Osteoblast (primary cell): Measurements from ENCODE around the gene LTB. TPM values are rescaled to one million over a fixed set of nuclear protein-coding genes. Genes with fewer than 3 reads are reported as not detected.

Source experiments
- DNase-seq: peaks from one replicate; pipeline ENCODE4 v3.0.0; 2011; ENCODE audit warnings: low spot score, mixed read lengths; ENCODE audit not compliant: insufficient read length; ENCODE audit errors: missing footprints
- H2AFZ ChIP-seq: 2 replicates; pipeline ENCODE4 v1.6.0; 2011; ENCODE audit warnings: mild to moderate bottlenecking, low read length
- H3K27ac ChIP-seq: 2 replicates; pipeline ENCODE4 v1.5.1; 2011; ENCODE audit warnings: mild to moderate bottlenecking, low read depth, low read length, moderate library complexity
- H3K27me3 ChIP-seq: 2 replicates; pipeline ENCODE4 v1.6.0; 2012; ENCODE audit warnings: mild to moderate bottlenecking, control low read depth, inconsistent platforms, low read length, moderate library complexity; ENCODE audit not compliant: insufficient read depth
- H3K36me3 ChIP-seq: 2 replicates; pipeline ENCODE4 v1.5.1; 2011; ENCODE audit warnings: mild to moderate bottlenecking, low read length, control low read depth, moderate library complexity; ENCODE audit not compliant: insufficient read depth
- H3K4me1 ChIP-seq: 2 replicates; pipeline ENCODE4 v1.5.1; 2011; ENCODE audit warnings: mild to moderate bottlenecking, low read length, control low read depth, moderate library complexity; ENCODE audit not compliant: insufficient read depth
- H3K4me2 ChIP-seq: 2 replicates; pipeline ENCODE4 v1.6.0; 2011; ENCODE audit warnings: mild to moderate bottlenecking, low read length; ENCODE audit not compliant: insufficient read depth
- H3K4me3 ChIP-seq: fragments of 200-600 bp; sonication (generic); 3 replicates; pipeline ENCODE4 v1.5.1; 2012; ENCODE audit warnings: mild to moderate bottlenecking, low read length, inconsistent platforms; ENCODE audit not compliant: insufficient read depth
- H3K79me2 ChIP-seq: 2 replicates; pipeline ENCODE4 v1.6.0; 2012; ENCODE audit warnings: mild to moderate bottlenecking, low read length, control low read depth, inconsistent platforms; ENCODE audit not compliant: insufficient read depth
- H3K9me3 ChIP-seq: 2 replicates; pipeline ENCODE4 v1.5.1; 2011; ENCODE audit warnings: low read depth, low read length, control low read depth
- H4K20me1 ChIP-seq: 2 replicates; pipeline ENCODE4 v1.6.0; 2012; ENCODE audit warnings: mild to moderate bottlenecking, low read length, control low read depth; ENCODE audit not compliant: insufficient read depth
- CTCF ChIP-seq: IDR thresholded peaks from 2 replicates; pipeline ENCODE4 v1.5.1; 2011; ENCODE audit warnings: mild to moderate bottlenecking, low read depth, low read length, moderate library complexity; ENCODE audit errors: extremely low read depth
- total RNA-seq: library from RNA; depleted of rRNA; stranded (reverse); fragments of >200 nt; gene quantifications from 2 replicates; pipeline ENCODE4 v1.2.3, GENCODE V29; 2012

Gene LTB, protein sequence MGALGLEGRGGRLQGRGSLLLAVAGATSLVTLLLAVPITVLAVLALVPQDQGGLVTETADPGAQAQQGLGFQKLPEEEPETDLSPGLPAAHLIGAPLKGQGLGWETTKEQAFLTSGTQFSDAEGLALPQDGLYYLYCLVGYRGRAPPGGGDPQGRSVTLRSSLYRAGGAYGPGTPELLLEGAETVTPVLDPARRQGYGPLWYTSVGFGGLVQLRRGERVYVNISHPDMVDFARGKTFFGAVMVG
- 0.29 TPM in 1 of 2 replicates, not detected in the other for total RNA-seq

DNA sequence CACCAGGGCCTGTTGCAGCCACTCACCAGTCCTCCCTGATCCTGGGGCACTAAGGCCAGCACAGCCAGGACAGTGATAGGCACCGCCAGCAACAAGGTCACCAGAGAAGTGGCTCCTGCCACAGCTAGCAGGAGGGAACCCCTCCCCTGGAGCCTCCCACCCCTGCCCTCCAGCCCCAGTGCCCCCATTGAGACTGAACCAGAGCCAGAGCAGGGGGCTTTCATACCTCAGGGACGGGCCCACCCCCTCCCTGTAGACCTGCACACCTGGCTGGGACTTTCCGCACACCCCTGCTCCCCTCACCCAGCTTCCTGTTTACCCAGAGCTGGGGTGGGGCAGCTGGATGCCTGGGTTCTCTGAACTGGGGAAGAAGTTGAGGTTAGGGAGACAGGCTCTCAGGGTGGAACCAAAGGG, at the start of gene LTB:
Gene LTB, minus strand, starts transcription at position 195 of the 414 bp plus-strand sequence. Its CDS starts 7 bp downstream, at position 188.
- H3K4me2 ChIP-seq: peak within 1 kb of the TSS; percentile 97
- peaks cover 12% of the 10 kb centered on the region for H3K4me1 ChIP-seq
- H3K36me3 ChIP-seq: no peaks in the 10 kb centered on the region
- peak within 1 kb of the TSS; percentile 98 for H2AFZ ChIP-seq
- H3K4me3 ChIP-seq: peak within 1 kb of the TSS; percentile 95
- H4K20me1 ChIP-seq: no peaks in the 10 kb centered on the region
- peak; percentile 54 for DNase-seq
- H3K9me3 ChIP-seq: no peaks in the 10 kb centered on the region
- no peak for TF ChIP-seq CTCF
- no peaks in the 10 kb centered on the region for H3K79me2 ChIP-seq
- peak within 1 kb of the TSS; percentile 48 for H3K27ac ChIP-seq
- no peaks in the 10 kb centered on the region for H3K27me3 ChIP-seq

DNA sequence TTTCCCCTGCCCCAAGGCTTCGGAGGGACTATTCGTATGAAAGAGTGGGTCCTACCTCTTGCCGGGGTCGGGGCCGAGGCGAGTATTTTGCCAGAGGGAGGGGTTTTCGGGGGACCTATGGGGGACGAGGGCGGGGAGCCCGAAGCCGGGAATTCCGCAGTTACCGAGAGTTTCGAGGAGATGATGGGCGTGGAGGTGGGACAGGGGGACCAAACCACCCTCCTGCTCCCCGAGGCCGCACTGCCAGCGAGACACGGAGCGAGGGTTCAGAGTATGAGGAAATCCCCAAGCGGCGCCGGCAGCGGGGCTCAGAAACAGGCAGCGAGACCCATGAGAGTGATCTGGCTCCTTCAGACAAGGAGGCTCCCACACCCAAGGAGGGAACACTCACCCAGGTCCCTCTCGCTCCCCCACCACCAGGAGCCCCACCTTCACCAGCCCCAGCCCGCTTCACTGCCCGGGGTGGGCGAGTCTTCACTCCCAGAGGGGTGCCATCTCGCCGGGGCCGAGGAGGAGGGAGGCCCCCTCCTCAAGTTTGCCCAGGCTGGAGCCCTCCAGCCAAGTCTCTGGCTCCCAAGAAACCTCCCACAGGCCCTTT, 49.6 kb upstream of the LTB start:
- H3K9me3 ChIP-seq: no peaks in the 10 kb centered on the region
- DNase-seq: peak; percentile 76
- H4K20me1 ChIP-seq: peaks cover 40% of the 10 kb centered on the region
- no peak for TF ChIP-seq CTCF
- no peak overlapping the region for H3K4me2 ChIP-seq
- no peak overlapping the region for H2AFZ ChIP-seq
- H3K27me3 ChIP-seq: no peaks in the 10 kb centered on the region
- no peaks in the 10 kb centered on the region for H3K4me1 ChIP-seq
- H3K4me3 ChIP-seq: no peak overlapping the region
- H3K27ac ChIP-seq: no peak overlapping the region
- H3K79me2 ChIP-seq: peaks cover 49% of the 10 kb centered on the region
- peaks cover 97% of the 10 kb centered on the region for H3K36me3 ChIP-seq

GRCh38 chr6:31631209-31631608, 49.0 kb upstream of the LTB start:
- no peak overlapping the region for H3K4me2 ChIP-seq
- peaks cover 97% of the 10 kb centered on the region for H3K36me3 ChIP-seq
- no peaks in the 10 kb centered on the region for H3K27me3 ChIP-seq
- H3K9me3 ChIP-seq: no peaks in the 10 kb centered on the region
- peaks cover 54% of the 10 kb centered on the region for H3K79me2 ChIP-seq
- TF ChIP-seq CTCF: no peak
- no peaks in the 10 kb centered on the region for H3K4me1 ChIP-seq
- DNase-seq: peak; percentile 68
- peaks cover 40% of the 10 kb centered on the region for H4K20me1 ChIP-seq
- no peak overlapping the region for H2AFZ ChIP-seq
- no peak overlapping the region for H3K4me3 ChIP-seq
- no peak overlapping the region for H3K27ac ChIP-seq

GRCh38 chr6:31630177-31630934, 48.1 kb upstream of the LTB start:
- peaks cover 41% of the 10 kb centered on the region for H4K20me1 ChIP-seq
- no peak for TF ChIP-seq CTCF
- peaks cover 63% of the 10 kb centered on the region for H3K79me2 ChIP-seq

More at GRCh38 chr6:31630177-31630934, 48.1 kb upstream of the LTB start:
- Histone ChIP-seq H3K9me3 (no peaks in the 10 kb centered on the region), H3K4me2 (no peak overlapping the region), H3K36me3 (peaks cover 97% of the 10 kb centered on the region), H3K27ac (no peak overlapping the region), H3K4me1 (no peaks in the 10 kb centered on the region), H3K27me3 (no peaks in the 10 kb centered on the region), H3K4me3 (no peak overlapping the region), H2AFZ (no peak overlapping the region)
- DNase-seq: peak; percentile 59
